Left cardiac atrium (tissue), 4 donors: Measurements from ENCODE around the gene PDE6B. TPM values are rescaled to one million over a fixed set of nuclear protein-coding genes. Genes with fewer than 3 reads are reported as not detected.

ENCODE experiments used
- ATAC-seq, 2 donors: fragments of 200-7000 bp; cut with Tn5 transposase; one replicate each; pipeline ENCODE4 v1.9.1; 2020; ENCODE audit warnings: mild to moderate bottlenecking in 2 of 2, moderate library complexity in 2 of 2
- DNase-seq: peaks from one replicate; pipeline ENCODE4 v3.0.0-alpha.2; 2020
- intact Hi-C, 2 donors: fragments of 100-400 bp; cut with DNase I; formaldehyde crosslinking; loops; one replicate each; pipeline versions ENCODE4 v1.14.1 to v1.15.1; 2022 to 2023
- total RNA-seq, 2 donors: library from RNA; stranded (reverse); fragmentation: NEBNext Ultra II Directional; extraction: Animal tissue kit (Norgen Biotek cat#: 25700); gene quantifications; one replicate each; pipeline ENCODE4 v1.2.1, GENCODE V29; 2021
- donor health status: DM: no; HTN: yes; CAD: no.
- donor health status: DM: no; HTN: yes; CAD: no; lungs with severe emphysema.
- donor health status: DM: yes; HTN: yes; CAD: no.
- donor health status: Dilated cardiomyopathy.

The PDE6B gene
- total RNA-seq, 2 donors from 2014 or later = 4.7 to 5.2 TPM

- intact Hi-C loops = no loop called here
- DNase-seq = no peak
- ATAC-seq = no peak
Measured at GRCh38 chr4:620201-620600, 5.2 kb upstream of the PDE6B start.

- intact Hi-C loops = no loop called here
- ATAC-seq (no peak), DNase-seq (no peak)
Measured at GRCh38 chr4:620851-621261, 4.5 kb upstream of the PDE6B start.

- intact Hi-C loops = no loop called here
- DNase-seq = no peak
- no peak for ATAC-seq
Measured at GRCh38 chr4:621296-622070, 3.9 kb upstream of the PDE6B start.

GRCh38 chr4:622071-622995 is 3.0 kb upstream of the PDE6B start:
- DNase-seq = no peak
- intact Hi-C loops = no loop called here
- ATAC-seq = no peak

- intact Hi-C loops = no loop called here
- ATAC-seq (no peak), DNase-seq (no peak)
Measured at GRCh38 chr4:622996-623913, 2.1 kb upstream of the PDE6B start.

GRCh38 chr4:623914-624566 is 1.3 kb upstream of the PDE6B start:
- DNase-seq (no peak), ATAC-seq (no peak)

GRCh38 chr4:625631-626161 is 323 bp downstream of the PDE6B start:
- no peak for DNase-seq
- intact Hi-C loops = no loop called here
- ATAC-seq = no peak

More at GRCh38 chr4:623914-624566, 1.3 kb upstream of the PDE6B start:
- intact Hi-C loops = no loop called here

GRCh38 chr4:626201-627091 is 1.1 kb downstream of the PDE6B start:
- no peak for DNase-seq
- intact Hi-C loops = no loop called here
- ATAC-seq = no peak

GRCh38 chr4:627347-628125 is 2.2 kb downstream of the PDE6B start:
- intact Hi-C loops = no loop called here
- no peak for ATAC-seq
- no peak for DNase-seq

- intact Hi-C loops = no loop called here
- no peak for ATAC-seq
- no peak for DNase-seq
Measured at GRCh38 chr4:628311-628741, 3.0 kb downstream of the PDE6B start.

- intact Hi-C loops = no loop called here
- ATAC-seq = no peak
- DNase-seq = no peak
Measured at GRCh38 chr4:628821-629635, 3.7 kb downstream of the PDE6B start.

- ATAC-seq = no peak
- intact Hi-C loops = no loop called here
Measured at GRCh38 chr4:629636-629914, 4.2 kb downstream of the PDE6B start.

GRCh38 chr4:629915-630641 is 4.7 kb downstream of the PDE6B start:
- DNase-seq (no peak), ATAC-seq (no peak)
- intact Hi-C loops = no loop called here

More at GRCh38 chr4:629636-629914, 4.2 kb downstream of the PDE6B start:
- no peak for DNase-seq

GRCh38 chr4:630656-631055 is 5.3 kb downstream of the PDE6B start:
- ATAC-seq (no peak), DNase-seq (no peak)
- intact Hi-C loops = no loop called here

- intact Hi-C loops = no loop called here
- ATAC-seq (no peak), DNase-seq (no peak)
Measured at GRCh38 chr4:632196-632790, 6.9 kb downstream of the PDE6B start.
